ENCODE results near the gene SCN10A. TPM values are rescaled to one million over a fixed set of nuclear protein-coding genes. Genes with fewer than 3 reads are reported as not detected.

Gene SCN10A
- total RNA-seq, 4 donors from 2014 or later, result not detected

- DNase-seq, result no peak
- H3K9me3 ChIP-seq, result no peaks in the 10 kb centered on the region
- no peak overlapping the region for H3K27ac ChIP-seq
- H3K4me1 ChIP-seq, result no peaks in the 10 kb centered on the region
- 60 to 68% methylated on average over 1 of the region's 1 CpG for WGBS, 2 donors (ENCODE audit: low coverage in 1 of 2)
- in situ Hi-C loops (cut with MboI; ENCODE audit: low pct_ligation_motif_present in 1 of 4, low pct_unique_long_range_greater_than_20kb in 1 of 4, low sequenced_read_pairs in 3 of 4), result no loop called here
- no peak for TF ChIP-seq POLR2AphosphoS5 (IDR thresholded peaks at IDR 0.05)
- TF ChIP-seq POLR2A (IDR thresholded peaks at IDR 0.05), result no peak
- TF ChIP-seq EP300 (IDR thresholded peaks at IDR 0.05; ENCODE audit: low read depth), result no peak
- TF ChIP-seq CTCF (IDR thresholded peaks at IDR 0.05), result no peak
- no peak overlapping the region for H3K4me3 ChIP-seq
- intact Hi-C loops (cut with DNase I; ENCODE audit: low total_unique reads), result no loop called here
- no peaks in the 10 kb centered on the region for H3K27me3 ChIP-seq
- no peaks in the 10 kb centered on the region for H3K36me3 ChIP-seq
Observed at GRCh38 chr3:38746641-38747040, 69.4 kb downstream of the SCN10A start.

- TF ChIP-seq POLR2AphosphoS5 (IDR thresholded peaks at IDR 0.05) (no peak), POLR2A (IDR thresholded peaks at IDR 0.05) (no peak), CTCF (IDR thresholded peaks at IDR 0.05) (no peak), EP300 (IDR thresholded peaks at IDR 0.05; ENCODE audit: low read depth) (no peak)
- Histone ChIP-seq H3K4me3 (no peak overlapping the region), H3K27ac (no peak overlapping the region), H3K9me3 (no peaks in the 10 kb centered on the region), H3K36me3 (no peaks in the 10 kb centered on the region), H3K27me3 (no peaks in the 10 kb centered on the region), H3K4me1 (no peaks in the 10 kb centered on the region)
- DNase-seq, result no peak
- in situ Hi-C loops (cut with MboI; ENCODE audit: low pct_ligation_motif_present in 1 of 4, low pct_unique_long_range_greater_than_20kb in 1 of 4, low sequenced_read_pairs in 3 of 4), result no loop called here
- 66 to 68% methylated on average over 7 of the region's 7 CpGs for WGBS, 2 donors (ENCODE audit: low coverage in 1 of 2)
- intact Hi-C loops (cut with DNase I; ENCODE audit: low total_unique reads), result no loop called here
Observed at GRCh38 chr3:38743043-38743442, 73.0 kb downstream of the SCN10A start.

- no peak for TF ChIP-seq CTCF (IDR thresholded peaks at IDR 0.05)
- no peak for TF ChIP-seq POLR2A (IDR thresholded peaks at IDR 0.05)
- no peak for TF ChIP-seq EP300 (IDR thresholded peaks at IDR 0.05; ENCODE audit: low read depth)
- TF ChIP-seq POLR2AphosphoS5 (IDR thresholded peaks at IDR 0.05), result no peak
- Histone ChIP-seq H3K27me3 (no peaks in the 10 kb centered on the region), H3K4me3 (no peak overlapping the region), H3K27ac (no peak overlapping the region), H3K36me3 (no peaks in the 10 kb centered on the region), H3K9me3 (no peaks in the 10 kb centered on the region), H3K4me1 (no peaks in the 10 kb centered on the region)
- no peak for DNase-seq
- intact Hi-C loops (cut with DNase I; ENCODE audit: low total_unique reads), result no loop called here
- 91 to 100% methylated on average over 1 of the region's 1 CpG for WGBS, 2 donors (ENCODE audit: low coverage in 1 of 2)
- in situ Hi-C loops (cut with MboI; ENCODE audit: low pct_ligation_motif_present in 1 of 4, low pct_unique_long_range_greater_than_20kb in 1 of 4, low sequenced_read_pairs in 3 of 4), result no loop called here
Observed at GRCh38 chr3:38742550-38742949, 73.5 kb downstream of the SCN10A start.

GRCh38 chr3:38740537-38740936 lies 75.5 kb downstream of the SCN10A start:
- intact Hi-C loops (cut with DNase I; ENCODE audit: low total_unique reads), result no loop called here
- Histone ChIP-seq H3K36me3 (no peaks in the 10 kb centered on the region), H3K27me3 (no peaks in the 10 kb centered on the region), H3K4me3 (no peak overlapping the region), H3K4me1 (no peaks in the 10 kb centered on the region), H3K9me3 (no peaks in the 10 kb centered on the region), H3K27ac (no peak overlapping the region)
- no peak for TF ChIP-seq CTCF (IDR thresholded peaks at IDR 0.05)
- no peak for TF ChIP-seq POLR2A (IDR thresholded peaks at IDR 0.05)
- TF ChIP-seq EP300 (IDR thresholded peaks at IDR 0.05; ENCODE audit: low read depth), result no peak
- no peak for TF ChIP-seq POLR2AphosphoS5 (IDR thresholded peaks at IDR 0.05)
- in situ Hi-C loops (cut with MboI; ENCODE audit: low pct_ligation_motif_present in 1 of 4, low pct_unique_long_range_greater_than_20kb in 1 of 4, low sequenced_read_pairs in 3 of 4), result no loop called here
- DNase-seq, result no peak

Measured in transverse colon (tissue), 4 donors.